Osteoblast (primary cell): Measurements from ENCODE around the gene ANK3. TPM values are rescaled to one million over a fixed set of nuclear protein-coding genes. Genes with fewer than 3 reads are reported as not detected.

Source experiments
- DNase-seq: peaks from one replicate; pipeline ENCODE4 v3.0.0; 2011; ENCODE audit warnings: low spot score, mixed read lengths; ENCODE audit not compliant: insufficient read length; ENCODE audit errors: missing footprints
- H2AFZ ChIP-seq: 2 replicates; pipeline ENCODE4 v1.6.0; 2011; ENCODE audit warnings: mild to moderate bottlenecking, low read length
- H3K27ac ChIP-seq: 2 replicates; pipeline ENCODE4 v1.5.1; 2011; ENCODE audit warnings: mild to moderate bottlenecking, low read depth, low read length, moderate library complexity
- H3K27me3 ChIP-seq: 2 replicates; pipeline ENCODE4 v1.6.0; 2012; ENCODE audit warnings: mild to moderate bottlenecking, control low read depth, inconsistent platforms, low read length, moderate library complexity; ENCODE audit not compliant: insufficient read depth
- H3K36me3 ChIP-seq: 2 replicates; pipeline ENCODE4 v1.5.1; 2011; ENCODE audit warnings: mild to moderate bottlenecking, low read length, control low read depth, moderate library complexity; ENCODE audit not compliant: insufficient read depth
- H3K4me1 ChIP-seq: 2 replicates; pipeline ENCODE4 v1.5.1; 2011; ENCODE audit warnings: mild to moderate bottlenecking, low read length, control low read depth, moderate library complexity; ENCODE audit not compliant: insufficient read depth
- H3K4me2 ChIP-seq: 2 replicates; pipeline ENCODE4 v1.6.0; 2011; ENCODE audit warnings: mild to moderate bottlenecking, low read length; ENCODE audit not compliant: insufficient read depth
- H3K4me3 ChIP-seq: fragments of 200-600 bp; sonication (generic); 3 replicates; pipeline ENCODE4 v1.5.1; 2012; ENCODE audit warnings: mild to moderate bottlenecking, low read length, inconsistent platforms; ENCODE audit not compliant: insufficient read depth
- H3K79me2 ChIP-seq: 2 replicates; pipeline ENCODE4 v1.6.0; 2012; ENCODE audit warnings: mild to moderate bottlenecking, low read length, control low read depth, inconsistent platforms; ENCODE audit not compliant: insufficient read depth
- H3K9me3 ChIP-seq: 2 replicates; pipeline ENCODE4 v1.5.1; 2011; ENCODE audit warnings: low read depth, low read length, control low read depth
- H4K20me1 ChIP-seq: 2 replicates; pipeline ENCODE4 v1.6.0; 2012; ENCODE audit warnings: mild to moderate bottlenecking, low read length, control low read depth; ENCODE audit not compliant: insufficient read depth
- total RNA-seq: library from RNA; depleted of rRNA; stranded (reverse); fragments of >200 nt; gene quantifications from 2 replicates; pipeline ENCODE4 v1.2.3, GENCODE V29; 2012
- TF ChIP-seq, protein P1 (sequence below): IDR thresholded peaks from 2 replicates; pipeline ENCODE4 v1.5.1; 2011; ENCODE audit warnings: mild to moderate bottlenecking, low read depth, low read length, moderate library complexity; ENCODE audit errors: extremely low read depth

The ANK3 gene
- total RNA-seq, 1 donor: 44.5 TPM

DNA sequence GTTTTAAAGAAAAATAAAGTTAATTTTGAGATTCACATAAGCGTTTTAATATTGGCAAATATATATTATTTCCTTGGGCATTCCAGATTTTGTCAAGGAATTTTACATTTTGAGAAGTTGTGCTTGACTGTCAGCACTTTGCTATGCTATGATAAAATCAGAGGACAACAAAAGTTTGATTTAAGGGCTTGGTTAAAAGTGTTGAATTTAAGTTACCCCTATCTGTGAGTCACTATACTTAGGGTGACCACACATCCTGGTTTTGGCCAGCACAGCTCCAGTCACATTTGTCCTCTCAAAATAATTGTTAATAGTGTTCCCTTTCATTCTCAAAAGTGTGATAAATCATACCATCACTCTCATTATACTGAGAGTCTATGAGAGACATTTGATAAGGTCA lies 34.2 kb upstream of the ANK3 start:
- H2AFZ ChIP-seq: no peak overlapping the region
- peaks cover 54% of the 10 kb centered on the region for H3K4me1 ChIP-seq

GRCh38 chr10:60422809-60423208 lies 33.1 kb upstream of the ANK3 start:
- H3K4me2 ChIP-seq: no peak overlapping the region
- peaks cover 43% of the 10 kb centered on the region for H3K4me1 ChIP-seq
- H3K79me2 ChIP-seq: no peaks in the 10 kb centered on the region
- no peaks in the 10 kb centered on the region for H4K20me1 ChIP-seq
- H2AFZ ChIP-seq: no peak overlapping the region
- TF ChIP-seq, protein P1, sequence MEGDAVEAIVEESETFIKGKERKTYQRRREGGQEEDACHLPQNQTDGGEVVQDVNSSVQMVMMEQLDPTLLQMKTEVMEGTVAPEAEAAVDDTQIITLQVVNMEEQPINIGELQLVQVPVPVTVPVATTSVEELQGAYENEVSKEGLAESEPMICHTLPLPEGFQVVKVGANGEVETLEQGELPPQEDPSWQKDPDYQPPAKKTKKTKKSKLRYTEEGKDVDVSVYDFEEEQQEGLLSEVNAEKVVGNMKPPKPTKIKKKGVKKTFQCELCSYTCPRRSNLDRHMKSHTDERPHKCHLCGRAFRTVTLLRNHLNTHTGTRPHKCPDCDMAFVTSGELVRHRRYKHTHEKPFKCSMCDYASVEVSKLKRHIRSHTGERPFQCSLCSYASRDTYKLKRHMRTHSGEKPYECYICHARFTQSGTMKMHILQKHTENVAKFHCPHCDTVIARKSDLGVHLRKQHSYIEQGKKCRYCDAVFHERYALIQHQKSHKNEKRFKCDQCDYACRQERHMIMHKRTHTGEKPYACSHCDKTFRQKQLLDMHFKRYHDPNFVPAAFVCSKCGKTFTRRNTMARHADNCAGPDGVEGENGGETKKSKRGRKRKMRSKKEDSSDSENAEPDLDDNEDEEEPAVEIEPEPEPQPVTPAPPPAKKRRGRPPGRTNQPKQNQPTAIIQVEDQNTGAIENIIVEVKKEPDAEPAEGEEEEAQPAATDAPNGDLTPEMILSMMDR: no peak
- H3K4me3 ChIP-seq: no peak overlapping the region
- H3K9me3 ChIP-seq: no peaks in the 10 kb centered on the region
- no peak for DNase-seq
- H3K27me3 ChIP-seq: no peaks in the 10 kb centered on the region
- no peaks in the 10 kb centered on the region for H3K36me3 ChIP-seq
- no peak overlapping the region for H3K27ac ChIP-seq

More for the DNA sequence above, 34.2 kb upstream of the ANK3 start:
- no peaks in the 10 kb centered on the region for H3K79me2 ChIP-seq
- TF ChIP-seq, protein P1: no peak
- DNase-seq: no peak
- no peak overlapping the region for H3K4me3 ChIP-seq
- no peak overlapping the region for H3K27ac ChIP-seq
- no peaks in the 10 kb centered on the region for H3K9me3 ChIP-seq
- H3K4me2 ChIP-seq: no peak overlapping the region
- H4K20me1 ChIP-seq: no peaks in the 10 kb centered on the region
- H3K27me3 ChIP-seq: no peaks in the 10 kb centered on the region
- no peaks in the 10 kb centered on the region for H3K36me3 ChIP-seq

GRCh38 chr10:60420991-60421894 lies 31.6 kb upstream of the ANK3 start:
- DNase-seq: no peak
- Histone ChIP-seq H3K4me2 (no peak overlapping the region), H3K27ac (no peak overlapping the region)

DNA sequence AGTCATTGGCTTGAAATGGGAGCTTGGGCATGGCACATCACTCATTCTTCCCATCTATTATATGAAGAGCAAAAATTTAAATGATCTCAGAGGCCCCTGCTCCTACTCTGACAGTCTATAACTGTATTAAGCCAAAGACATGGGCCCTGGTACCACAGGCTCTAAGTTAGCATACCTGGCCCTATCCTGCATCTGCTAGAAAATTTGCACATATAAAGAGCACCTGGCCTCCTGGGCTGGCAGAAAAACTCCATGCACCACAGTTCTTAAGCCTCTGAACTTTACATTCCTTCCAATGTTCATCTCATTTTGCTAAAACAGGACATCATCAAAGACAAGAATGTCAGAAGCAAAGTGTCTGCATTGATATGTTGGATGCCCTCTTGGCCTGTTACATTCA lies 29.6 kb upstream of the ANK3 start:
- DNase-seq: no peak
- TF ChIP-seq, protein P1: no peak
- no peaks in the 10 kb centered on the region for H3K79me2 ChIP-seq
- H3K36me3 ChIP-seq: no peaks in the 10 kb centered on the region
- no peak overlapping the region for H3K4me3 ChIP-seq
- no peaks in the 10 kb centered on the region for H3K9me3 ChIP-seq
- peaks cover 32% of the 10 kb centered on the region for H3K4me1 ChIP-seq
- no peaks in the 10 kb centered on the region for H4K20me1 ChIP-seq
- no peaks in the 10 kb centered on the region for H3K27me3 ChIP-seq
- no peak overlapping the region for H3K4me2 ChIP-seq
- no peak overlapping the region for H3K27ac ChIP-seq
- H2AFZ ChIP-seq: no peak overlapping the region

More at GRCh38 chr10:60420991-60421894, 31.6 kb upstream of the ANK3 start:
- H3K9me3 ChIP-seq: no peaks in the 10 kb centered on the region
- TF ChIP-seq, protein P1: no peak
- no peaks in the 10 kb centered on the region for H4K20me1 ChIP-seq
- H3K79me2 ChIP-seq: no peaks in the 10 kb centered on the region
- H3K4me3 ChIP-seq: no peak overlapping the region
- no peak overlapping the region for H2AFZ ChIP-seq
- H3K27me3 ChIP-seq: no peaks in the 10 kb centered on the region
- no peaks in the 10 kb centered on the region for H3K36me3 ChIP-seq
- peaks cover 37% of the 10 kb centered on the region for H3K4me1 ChIP-seq
